Cerebellar cortex (tissue), 1 donor: ENCODE results near the gene LAMTOR1.

ENCODE experiments used
- DNase-seq: peaks from one replicate; pipeline ENCODE4 v3.0.0-alpha.2; 2015; ENCODE audit warnings: low spot score

The LAMTOR1 gene

GRCh38 chr11:72119198-72119597, 16.1 kb upstream of the LAMTOR1 start:
- DNase-seq: no peak

- DNase-seq: no peak
Measured at GRCh38 chr11:72116019-72116755, 13.1 kb upstream of the LAMTOR1 start.

- DNase-seq: no peak
Measured at GRCh38 chr11:72114570-72114969, 11.5 kb upstream of the LAMTOR1 start.

- DNase-seq: no peak
Measured at GRCh38 chr11:72112978-72113808, 10.1 kb upstream of the LAMTOR1 start.

GRCh38 chr11:72112143-72112977, 9.3 kb upstream of the LAMTOR1 start, which contains the start of gene ANAPC15:
Gene ANAPC15 (minus strand): TSS chr11:72112695. CDS start chr11:72111276, 1,419 bp downstream.
- peak; percentile 100 for DNase-seq

- no peak for DNase-seq
Measured at GRCh38 chr11:72111300-72112142, 8.4 kb upstream of the LAMTOR1 start.

GRCh38 chr11:72105888-72106287, 2.8 kb upstream of the LAMTOR1 start, which contains the start of gene TOMT:
Gene TOMT (plus strand): TSS chr11:72105924. CDS start chr11:72105952, 28 bp downstream.
- DNase-seq: no peak

- DNase-seq: no peak
Measured at GRCh38 chr11:72103754-72104167, 664 bp upstream of the LAMTOR1 start.

GRCh38 chr11:72102631-72102945, 509 bp downstream of the LAMTOR1 start:
- no peak for DNase-seq

- DNase-seq: no peak
Measured at GRCh38 chr11:72102162-72102561, 935 bp downstream of the LAMTOR1 start.

- no peak for DNase-seq
Measured at GRCh38 chr11:72100462-72100861, 2.6 kb downstream of the LAMTOR1 start.

GRCh38 chr11:72100009-72100408, 3.1 kb downstream of the LAMTOR1 start:
- DNase-seq: no peak

- DNase-seq: no peak
Measured at GRCh38 chr11:72098741-72099140, 4.4 kb downstream of the LAMTOR1 start.

- DNase-seq: peak; percentile 73
Measured at GRCh38 chr11:72091292-72091691, 11.8 kb downstream of the LAMTOR1 start.

- no peak for DNase-seq
Measured at GRCh38 chr11:72088076-72088808, 14.9 kb downstream of the LAMTOR1 start.

- DNase-seq: peak; percentile 34
Measured at GRCh38 chr11:72085621-72086351, 17.3 kb downstream of the LAMTOR1 start.

GRCh38 chr11:72084965-72085364, 18.1 kb downstream of the LAMTOR1 start:
- peak; percentile 95 for DNase-seq

GRCh38 chr11:72084076-72084475, 19.0 kb downstream of the LAMTOR1 start:
- no peak for DNase-seq

GRCh38 chr11:72083414-72083813, 19.7 kb downstream of the LAMTOR1 start:
- DNase-seq: no peak
